ENCODE measurements around the gene MYBPC1. TPM values are rescaled to one million over a fixed set of nuclear protein-coding genes. Genes with fewer than 3 reads are reported as not detected.
"Not testable (repeated sequence)": the region's sequence is repeated elsewhere in the genome, so short reads cannot be mapped to it uniquely, and the experiment has no call there.

MYBPC1 gene
- total RNA-seq, 1 donor from 2014 or later = 7.3 TPM

DNA sequence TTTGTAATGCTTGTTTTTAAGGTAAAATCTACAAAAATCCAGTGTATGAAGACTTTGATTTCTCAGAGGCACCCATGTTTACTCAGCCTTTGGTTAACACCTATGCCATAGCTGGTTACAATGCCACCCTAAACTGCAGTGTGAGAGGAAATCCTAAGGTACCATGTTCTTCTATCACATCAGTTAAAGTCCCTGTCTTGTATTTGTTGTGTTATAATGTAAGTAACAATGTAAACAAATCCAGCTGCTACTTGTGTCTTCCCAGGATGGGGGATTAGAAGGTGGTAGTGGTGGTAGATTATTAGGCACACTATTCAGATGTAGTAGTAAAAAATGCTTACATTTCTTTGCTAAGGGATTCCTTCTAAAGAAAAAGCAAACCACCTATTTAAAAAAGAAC is 83.3 kb downstream of the MYBPC1 start:
- Histone ChIP-seq H3K36me3 (no peaks in the 10 kb centered on the region), H3K27ac (replicated peaks) (no peak overlapping the region), H3K4me1 (peaks cover 15% of the 10 kb centered on the region), H3K4me3 (no peak overlapping the region), H3K27me3 (ENCODE audit: low read depth) (no peaks in the 10 kb centered on the region), H3K9me3 (replicated peaks) (no peaks in the 10 kb centered on the region)
- DNase-seq = no peak
- TF ChIP-seq, protein P1, sequence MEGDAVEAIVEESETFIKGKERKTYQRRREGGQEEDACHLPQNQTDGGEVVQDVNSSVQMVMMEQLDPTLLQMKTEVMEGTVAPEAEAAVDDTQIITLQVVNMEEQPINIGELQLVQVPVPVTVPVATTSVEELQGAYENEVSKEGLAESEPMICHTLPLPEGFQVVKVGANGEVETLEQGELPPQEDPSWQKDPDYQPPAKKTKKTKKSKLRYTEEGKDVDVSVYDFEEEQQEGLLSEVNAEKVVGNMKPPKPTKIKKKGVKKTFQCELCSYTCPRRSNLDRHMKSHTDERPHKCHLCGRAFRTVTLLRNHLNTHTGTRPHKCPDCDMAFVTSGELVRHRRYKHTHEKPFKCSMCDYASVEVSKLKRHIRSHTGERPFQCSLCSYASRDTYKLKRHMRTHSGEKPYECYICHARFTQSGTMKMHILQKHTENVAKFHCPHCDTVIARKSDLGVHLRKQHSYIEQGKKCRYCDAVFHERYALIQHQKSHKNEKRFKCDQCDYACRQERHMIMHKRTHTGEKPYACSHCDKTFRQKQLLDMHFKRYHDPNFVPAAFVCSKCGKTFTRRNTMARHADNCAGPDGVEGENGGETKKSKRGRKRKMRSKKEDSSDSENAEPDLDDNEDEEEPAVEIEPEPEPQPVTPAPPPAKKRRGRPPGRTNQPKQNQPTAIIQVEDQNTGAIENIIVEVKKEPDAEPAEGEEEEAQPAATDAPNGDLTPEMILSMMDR (IDR thresholded peaks at IDR 0.05; ENCODE audit: borderline replicate concordance) = no peak
- intact Hi-C loops (cut with micrococcal nuclease) = no loop called here

DNA sequence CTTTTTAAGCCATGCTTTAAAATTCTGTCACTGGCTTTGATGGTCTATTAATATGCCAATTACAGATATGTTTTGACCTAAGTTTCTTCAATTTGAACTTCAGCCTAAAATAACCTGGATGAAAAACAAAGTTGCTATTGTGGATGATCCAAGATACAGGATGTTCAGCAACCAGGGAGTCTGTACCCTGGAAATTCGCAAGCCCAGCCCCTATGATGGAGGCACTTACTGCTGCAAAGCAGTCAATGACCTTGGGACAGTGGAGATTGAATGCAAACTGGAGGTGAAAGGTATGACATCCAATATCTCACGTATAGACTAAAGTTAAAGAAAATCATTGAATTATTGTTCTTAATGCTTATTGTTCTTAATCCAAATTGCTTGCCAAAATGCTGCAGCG is 85.5 kb downstream of the MYBPC1 start:
- Histone ChIP-seq H3K9me3 (replicated peaks) (no peaks in the 10 kb centered on the region), H3K27me3 (ENCODE audit: low read depth) (no peaks in the 10 kb centered on the region), H3K4me3 (peak overlapping the region; percentile 17), H3K4me1 (peaks cover 16% of the 10 kb centered on the region), H3K36me3 (no peaks in the 10 kb centered on the region), H3K27ac (replicated peaks) (peak overlapping the region; percentile 77)
- no peak for DNase-seq
- intact Hi-C loops (cut with micrococcal nuclease) = no loop called here
- TF ChIP-seq, protein P1 (IDR thresholded peaks at IDR 0.05; ENCODE audit: borderline replicate concordance) = no peak

DNA sequence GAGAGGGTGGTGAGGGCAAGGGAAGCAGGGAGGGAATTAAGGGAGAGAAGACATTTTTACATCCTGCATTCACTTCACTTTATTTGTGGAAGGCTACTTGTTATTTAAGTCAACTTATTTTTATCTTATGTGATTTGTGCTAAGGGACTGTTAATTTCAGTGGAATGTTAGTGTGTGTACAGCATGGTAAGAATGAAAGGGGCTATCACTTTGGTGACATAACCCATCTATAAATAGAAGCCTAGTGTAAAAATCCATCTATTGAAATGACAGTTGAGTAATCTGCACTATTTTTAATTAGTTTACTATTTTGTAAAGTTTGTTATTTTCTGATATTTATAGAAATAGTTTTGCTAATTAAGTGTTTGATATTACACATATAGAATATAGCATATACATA is 85.9 kb downstream of the MYBPC1 start:
- TF ChIP-seq, protein P1 (IDR thresholded peaks at IDR 0.05; ENCODE audit: borderline replicate concordance) = no peak
- Histone ChIP-seq H3K4me3 (peak overlapping the region; percentile 17), H3K36me3 (no peaks in the 10 kb centered on the region), H3K4me1 (peaks cover 20% of the 10 kb centered on the region), H3K27ac (replicated peaks) (peak overlapping the region; percentile 77), H3K9me3 (replicated peaks) (no peaks in the 10 kb centered on the region), H3K27me3 (ENCODE audit: low read depth) (no peaks in the 10 kb centered on the region)
- intact Hi-C loops (cut with micrococcal nuclease) = no loop called here
- DNase-seq = no peak

DNA sequence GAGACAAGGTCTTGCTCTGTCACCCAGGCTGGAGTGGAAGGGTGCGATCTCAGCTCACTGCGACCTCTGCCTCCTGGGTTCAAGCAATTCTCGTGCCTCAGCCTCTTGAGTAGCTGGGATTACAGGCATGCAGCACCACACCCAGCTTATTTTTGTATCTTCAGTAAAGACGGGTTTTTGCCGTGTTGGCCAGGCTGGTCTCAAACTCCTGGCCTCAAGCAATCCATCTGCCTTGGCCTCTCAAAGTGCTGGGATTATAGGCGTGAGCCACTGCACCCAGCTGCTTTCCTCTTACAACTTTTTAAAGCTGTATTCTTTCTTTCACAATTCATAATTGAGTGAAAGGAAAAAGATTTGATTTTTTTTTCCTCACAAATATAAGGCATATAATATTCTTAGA is 86.9 kb downstream of the MYBPC1 start:
- H3K36me3 ChIP-seq = not testable (repeated sequence)

DNA sequence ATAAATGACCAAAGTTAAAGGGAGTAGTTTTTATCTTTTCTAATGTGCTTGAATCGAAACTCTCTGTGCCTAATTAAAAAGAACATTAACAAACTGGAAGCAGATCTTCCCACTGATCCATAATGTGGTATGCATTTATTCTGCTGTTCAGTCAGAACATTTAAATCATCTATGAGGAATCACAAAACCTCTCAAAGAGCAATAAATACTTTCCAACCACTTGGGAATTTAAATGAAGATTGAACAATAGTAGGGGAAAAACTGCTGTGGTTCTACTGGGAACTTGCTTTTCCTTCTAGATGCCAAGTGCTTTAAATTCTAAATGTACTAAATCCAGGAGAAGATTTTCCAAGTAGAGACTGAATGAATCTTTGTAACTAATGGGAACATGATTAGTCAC is 90.3 kb downstream of the MYBPC1 start:
- Histone ChIP-seq H3K9me3 (replicated peaks) (no peaks in the 10 kb centered on the region), H3K4me3 (no peak overlapping the region), H3K4me1 (peaks cover 20% of the 10 kb centered on the region), H3K36me3 (no peaks in the 10 kb centered on the region), H3K27ac (replicated peaks) (no peak overlapping the region), H3K27me3 (ENCODE audit: low read depth) (no peaks in the 10 kb centered on the region)
- intact Hi-C loops (cut with micrococcal nuclease) = no loop called here
- TF ChIP-seq, protein P1 (IDR thresholded peaks at IDR 0.05; ENCODE audit: borderline replicate concordance) = no peak
- DNase-seq = no peak

More for the DNA sequence above, 86.9 kb downstream of the MYBPC1 start:
- DNase-seq; H3K4me3 ChIP-seq; H3K27me3 ChIP-seq (ENCODE audit: low read depth); intact Hi-C loops (cut with micrococcal nuclease); H3K27ac ChIP-seq (replicated peaks); H3K9me3 ChIP-seq (replicated peaks): not testable (repeated sequence)
- H3K4me1 ChIP-seq = peaks cover 26% of the 10 kb centered on the region

DNA sequence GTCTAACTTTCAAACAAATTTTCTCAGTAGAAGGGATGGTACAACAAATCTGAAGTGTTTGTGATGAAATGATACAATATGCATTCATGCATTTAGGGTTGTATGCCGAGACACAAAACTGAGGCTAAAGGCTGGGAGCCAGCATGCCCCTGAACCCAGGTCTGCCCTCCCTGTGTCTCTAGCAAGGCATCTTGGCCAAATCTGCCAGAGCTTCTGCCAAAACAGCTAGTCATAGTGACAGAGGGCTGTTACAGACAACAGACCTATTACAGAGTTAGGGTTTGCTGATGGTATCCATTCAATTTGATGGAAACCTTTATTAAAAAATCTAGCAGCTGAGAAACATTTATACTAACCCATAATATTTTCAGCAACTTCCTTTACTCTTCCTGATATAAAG is 91.4 kb downstream of the MYBPC1 start:
- Histone ChIP-seq H3K9me3 (replicated peaks) (no peaks in the 10 kb centered on the region), H3K4me3 (no peak overlapping the region), H3K36me3 (no peaks in the 10 kb centered on the region), H3K4me1 (peaks cover 11% of the 10 kb centered on the region), H3K27me3 (ENCODE audit: low read depth) (no peaks in the 10 kb centered on the region), H3K27ac (replicated peaks) (no peak overlapping the region)
- no peak for DNase-seq
- intact Hi-C loops (cut with micrococcal nuclease) = no loop called here
- TF ChIP-seq, protein P1 (IDR thresholded peaks at IDR 0.05; ENCODE audit: borderline replicate concordance) = no peak

Measured in left ventricle myocardium inferior (tissue), 1 donor.